GM18517 (cell line): ENCODE data around the gene ALKBH4.
"Not testable (repeated sequence)": the region's sequence is repeated elsewhere in the genome, so short reads cannot be mapped to it uniquely, and the experiment has no call there.

Experiments used
- ATAC-seq: cut with Tn5 transposase; IDR thresholded peaks from one replicate; pipeline ENCODE4 v1.9.1; 2021; ENCODE audit warnings: mild to moderate bottlenecking, moderate library complexity; ENCODE audit not compliant: unreplicated experiment

The ALKBH4 gene

DNA sequence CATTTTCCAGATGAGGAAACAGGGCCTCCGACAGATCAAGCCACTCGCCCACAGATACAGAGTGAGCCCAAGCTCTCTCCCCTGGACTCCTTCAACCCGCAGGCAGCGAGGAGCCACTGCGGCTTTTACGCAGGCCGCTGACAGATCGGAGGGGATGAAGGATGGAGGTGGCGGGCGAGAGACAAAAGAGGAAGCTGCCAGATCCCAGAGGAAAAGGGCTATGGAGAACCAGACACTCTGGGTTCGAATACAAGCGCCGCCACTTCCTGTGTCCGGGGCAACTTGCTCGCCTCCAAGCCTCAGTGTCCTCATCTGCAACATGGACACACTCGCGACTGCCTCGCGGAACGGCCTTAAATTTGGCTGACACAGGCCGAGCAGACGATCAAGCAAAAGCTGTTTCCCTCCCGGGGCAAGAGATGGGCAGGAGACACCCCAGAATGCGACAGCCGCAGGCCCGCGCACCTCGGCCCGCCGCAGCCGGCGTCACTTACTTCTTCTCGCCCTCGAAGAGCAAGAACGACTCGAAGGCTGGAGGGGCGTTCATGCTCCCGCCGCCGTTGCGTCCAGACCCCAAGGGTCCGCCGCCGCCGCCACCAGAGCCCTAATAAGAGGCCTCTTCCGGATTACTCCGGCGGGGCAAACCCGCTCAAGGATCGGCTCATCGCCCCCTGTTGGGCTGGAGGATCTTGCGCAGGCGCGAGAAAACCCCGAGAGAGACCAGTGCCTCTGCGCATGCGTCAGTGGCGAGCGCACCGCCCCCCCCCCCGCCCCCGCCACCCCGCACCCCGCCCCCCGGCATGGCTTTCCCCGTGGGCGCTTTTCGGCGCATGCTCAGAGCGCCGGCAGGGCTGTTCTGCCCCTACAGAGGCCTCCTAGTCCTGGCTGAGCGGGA is 13.9 kb upstream of the ALKBH4 start, which contains the start of gene POLR2J:
Gene POLR2J (minus strand): TSS at position 609 of the 895 bp plus-strand sequence. CDS start 62 bp downstream, at position 547.
- peak; percentile 63 for ATAC-seq

DNA sequence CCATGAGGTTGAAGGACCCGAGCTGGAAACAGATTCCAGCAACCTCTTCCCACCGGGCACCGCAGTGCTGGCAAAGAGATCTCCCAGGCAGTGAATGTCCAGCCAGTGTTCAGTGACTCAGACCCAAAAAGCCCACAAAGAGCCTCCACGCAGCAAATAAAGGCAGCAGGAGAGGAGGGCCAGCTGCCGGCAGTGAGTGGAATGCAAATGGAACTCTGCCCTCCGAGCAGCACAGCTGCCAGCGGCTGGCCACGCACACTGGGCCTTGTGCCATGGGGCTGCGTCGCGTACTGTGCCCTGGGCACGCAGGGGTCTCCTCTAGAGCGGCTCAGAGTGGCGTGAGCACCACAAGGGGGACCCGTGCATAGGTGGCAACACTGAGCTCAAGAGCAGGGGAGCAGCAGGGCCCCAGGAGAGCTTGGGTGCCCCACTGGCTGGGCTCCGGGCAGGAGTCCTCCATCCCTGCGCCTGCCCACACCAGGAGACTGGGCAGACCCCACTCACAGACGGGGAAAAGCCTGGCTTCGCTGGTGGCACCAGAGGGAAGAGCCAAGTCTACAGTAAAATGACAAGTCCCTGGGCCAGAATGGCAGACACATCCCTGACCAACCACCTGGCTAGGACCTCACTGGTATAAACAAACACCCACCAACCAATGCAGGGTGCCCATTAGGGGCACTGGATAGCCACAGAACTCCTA is 10.2 kb upstream of the ALKBH4 start:
- not testable (repeated sequence) for ATAC-seq

DNA sequence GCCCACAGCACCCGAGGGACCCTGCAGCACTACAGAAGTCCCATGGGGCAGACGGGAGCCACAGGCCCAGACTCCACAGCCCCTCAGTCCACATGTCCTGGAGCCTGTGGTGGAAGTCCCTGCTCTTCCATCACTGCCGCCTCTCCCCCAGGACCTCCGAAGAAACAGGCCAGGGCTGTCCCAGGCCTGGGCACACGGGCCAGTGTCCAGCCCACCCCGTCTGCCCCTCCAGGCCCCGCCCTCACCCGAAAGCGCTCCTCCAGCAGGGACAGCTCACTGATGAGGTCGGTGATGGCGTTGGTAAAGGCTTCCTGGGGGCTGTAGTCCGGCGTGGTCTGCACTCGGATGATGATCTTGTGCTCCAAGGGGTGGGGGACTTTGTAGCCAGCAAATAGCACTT is 9.5 kb upstream of the ALKBH4 start:
- not testable (repeated sequence) for ATAC-seq

GRCh38 chr7:102473271-102473991 is 8.8 kb upstream of the ALKBH4 start:
- no peak for ATAC-seq

GRCh38 chr7:102472126-102473041 is 7.7 kb upstream of the ALKBH4 start:
- no peak for ATAC-seq

- ATAC-seq, result no peak
These were observed 7.1 kb upstream of the ALKBH4 start for GRCh38 chr7:102471791-102472125.

DNA sequence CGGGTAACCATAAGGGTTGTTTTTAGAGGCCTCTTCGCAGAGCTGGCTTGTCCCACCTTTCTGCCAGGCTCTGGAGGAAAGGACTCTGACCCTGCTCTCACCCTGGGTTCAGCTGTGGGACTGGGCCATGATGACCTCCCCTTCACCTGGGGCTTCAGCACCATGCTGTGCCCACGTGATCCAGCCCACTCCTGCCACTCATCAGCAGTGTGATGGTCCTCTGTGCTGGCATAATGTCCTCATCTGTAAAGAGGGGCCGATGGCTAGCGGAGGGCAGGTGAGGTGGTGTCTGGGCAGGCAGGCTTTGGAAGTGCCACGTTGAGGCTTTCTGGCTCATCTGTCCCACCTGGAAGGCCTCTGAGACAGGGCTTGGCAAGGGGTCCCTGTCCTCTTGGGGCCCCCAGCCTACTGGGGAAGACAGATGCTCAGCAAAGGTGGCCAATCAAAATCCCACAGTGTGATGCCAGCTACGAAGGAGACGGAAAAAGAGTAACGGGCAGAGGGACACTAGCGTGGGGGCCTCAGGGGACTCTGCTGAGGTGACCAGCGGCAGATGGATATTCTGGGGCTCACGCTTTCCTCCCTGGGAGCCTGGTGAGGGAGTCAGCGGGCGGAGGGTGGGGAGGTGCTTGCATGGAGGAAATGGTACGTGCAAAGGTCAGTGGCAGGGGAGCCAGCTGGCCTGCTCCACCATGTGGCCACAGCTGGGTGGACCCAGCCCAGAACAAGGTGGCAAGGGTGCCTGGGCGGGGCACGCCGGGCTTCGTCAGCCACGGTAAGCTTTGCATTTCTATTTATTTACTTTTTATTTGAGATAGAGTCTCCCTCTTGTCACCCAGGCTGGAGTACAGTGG is 5.5 kb upstream of the ALKBH4 start:
- ATAC-seq, result no peak

GRCh38 chr7:102469351-102469971 is 4.8 kb upstream of the ALKBH4 start:
- ATAC-seq, result no peak

DNA sequence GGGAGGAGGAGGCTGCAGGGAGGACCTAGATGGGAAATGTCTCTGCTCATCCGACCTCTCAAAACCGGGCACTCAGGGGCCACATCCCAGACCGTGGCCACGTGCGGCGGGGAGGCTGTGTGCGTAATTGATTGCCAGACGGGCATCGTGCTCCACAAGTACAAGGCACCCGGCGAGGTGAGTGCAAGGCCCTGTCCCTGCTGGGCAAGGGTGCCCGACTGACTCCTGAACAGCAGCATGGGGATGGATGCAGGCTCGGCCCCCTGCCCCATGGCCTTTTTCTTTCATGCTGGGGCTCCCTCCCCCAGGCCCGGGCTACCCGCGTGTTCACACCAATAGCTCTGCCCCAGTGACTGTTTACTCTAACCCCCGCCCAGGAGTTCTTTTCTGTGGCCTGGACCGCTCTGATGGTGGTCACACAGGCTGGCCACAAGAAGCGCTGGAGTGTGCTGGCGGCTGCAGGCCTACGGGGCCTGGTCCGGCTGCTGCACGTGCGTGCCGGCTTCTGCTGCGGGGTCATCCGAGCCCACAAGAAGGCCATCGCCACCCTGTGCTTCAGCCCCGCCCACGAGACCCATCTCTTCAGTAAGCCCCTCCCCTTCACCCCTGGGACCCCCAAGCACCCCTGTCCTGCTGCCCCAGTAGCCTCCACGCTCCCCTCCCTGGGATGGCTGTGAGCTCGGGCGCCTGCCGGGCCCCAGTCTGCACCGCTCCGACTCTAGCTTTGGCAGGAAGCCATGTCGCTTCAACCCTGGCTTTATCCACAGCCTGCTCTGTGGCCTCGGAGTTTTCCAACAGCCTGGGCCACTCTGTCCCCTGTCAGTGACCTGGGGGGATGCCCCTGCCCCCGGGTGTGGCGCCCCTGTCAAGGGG is 4.1 kb upstream of the ALKBH4 start:
- no peak for ATAC-seq

DNA sequence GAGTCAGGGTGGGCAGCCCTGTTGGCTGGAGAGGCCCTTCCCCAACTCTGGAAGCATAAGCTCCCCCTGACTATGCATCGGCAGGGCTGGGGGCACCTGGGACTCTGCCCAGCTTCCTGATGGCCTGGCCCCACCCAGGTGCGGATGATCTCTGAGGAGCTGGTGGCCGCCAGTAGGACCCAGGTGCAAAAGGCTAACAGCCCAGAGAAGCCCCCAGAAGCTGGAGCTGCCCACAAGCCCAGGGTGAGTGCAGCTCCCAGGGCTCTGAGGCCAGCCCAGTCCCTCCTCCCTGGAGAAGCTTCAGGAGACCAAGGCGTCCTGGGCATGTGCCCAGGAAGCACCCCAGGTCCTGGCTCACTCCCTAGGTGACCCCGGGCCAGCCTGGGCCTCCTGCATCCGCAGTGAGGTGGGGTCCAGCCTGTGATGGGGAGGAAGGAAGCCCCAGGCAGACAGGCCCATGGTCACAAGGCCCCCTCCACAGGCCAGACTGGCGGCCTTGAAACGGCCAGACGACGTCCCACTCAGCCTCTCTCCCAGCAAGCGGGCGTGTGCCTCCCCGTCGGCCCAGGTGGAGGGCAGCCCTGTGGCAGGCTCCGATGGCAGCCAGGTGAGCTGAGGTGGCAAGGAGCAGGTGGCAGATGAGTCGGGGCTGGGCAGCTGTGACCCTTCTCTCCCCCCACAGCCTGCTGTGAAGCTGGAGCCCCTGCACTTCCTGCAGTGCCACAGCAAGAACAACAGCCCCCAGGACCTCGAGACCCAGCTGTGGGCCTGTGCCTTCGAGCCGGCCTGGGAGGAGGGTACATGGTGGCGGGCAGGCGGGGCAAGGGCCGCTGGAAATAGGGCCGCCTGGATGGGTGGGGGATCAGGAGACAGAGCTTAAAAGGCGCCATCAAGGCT is 3.2 kb upstream of the ALKBH4 start:
- ATAC-seq, result no peak

DNA sequence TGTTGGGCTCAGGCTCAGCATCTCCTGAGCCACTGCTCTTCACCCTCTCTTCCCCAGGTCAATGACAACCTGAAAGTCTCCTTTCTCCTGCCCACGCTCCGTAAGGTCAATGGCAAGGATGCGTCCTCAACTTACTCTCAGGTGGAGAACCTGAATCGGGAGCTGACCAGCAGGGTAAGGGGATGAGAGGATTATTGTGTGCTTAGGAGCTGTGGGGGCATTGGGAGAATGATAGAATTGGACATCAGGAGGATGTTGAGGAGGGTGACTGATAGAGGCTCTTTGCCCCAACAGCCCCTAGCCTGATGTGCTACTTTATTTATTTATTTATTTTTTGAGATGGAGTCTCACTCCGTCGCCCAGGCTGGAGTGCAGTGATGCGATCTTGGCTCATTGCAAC is 1.4 kb upstream of the ALKBH4 start:
- no peak for ATAC-seq

GRCh38 chr7:102463841-102464576 is 654 bp downstream of the ALKBH4 start:
- no peak for ATAC-seq

DNA sequence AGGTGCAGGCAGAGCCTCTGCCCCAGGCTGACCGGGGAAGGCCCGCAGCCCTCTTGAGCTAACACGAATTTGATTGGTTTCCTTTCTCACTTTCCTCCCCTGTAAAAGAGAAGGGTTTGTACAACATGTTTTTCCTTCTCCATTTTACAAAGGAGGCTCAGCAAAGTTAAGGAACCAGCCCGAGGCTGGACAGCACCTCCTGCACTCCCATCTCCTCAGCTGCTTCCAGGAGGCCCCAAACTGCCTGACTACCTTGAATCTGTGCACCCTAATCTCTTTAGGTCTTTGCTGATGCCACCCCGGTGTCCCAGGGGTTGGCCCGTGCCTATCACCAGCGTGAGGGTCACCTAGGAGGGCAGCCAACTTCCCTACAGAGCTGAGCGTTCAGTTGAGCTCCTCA is 4.2 kb downstream of the ALKBH4 start:
- ATAC-seq, result no peak

GRCh38 chr7:102459221-102459844 is 5.3 kb downstream of the ALKBH4 start:
- ATAC-seq, result no peak

DNA sequence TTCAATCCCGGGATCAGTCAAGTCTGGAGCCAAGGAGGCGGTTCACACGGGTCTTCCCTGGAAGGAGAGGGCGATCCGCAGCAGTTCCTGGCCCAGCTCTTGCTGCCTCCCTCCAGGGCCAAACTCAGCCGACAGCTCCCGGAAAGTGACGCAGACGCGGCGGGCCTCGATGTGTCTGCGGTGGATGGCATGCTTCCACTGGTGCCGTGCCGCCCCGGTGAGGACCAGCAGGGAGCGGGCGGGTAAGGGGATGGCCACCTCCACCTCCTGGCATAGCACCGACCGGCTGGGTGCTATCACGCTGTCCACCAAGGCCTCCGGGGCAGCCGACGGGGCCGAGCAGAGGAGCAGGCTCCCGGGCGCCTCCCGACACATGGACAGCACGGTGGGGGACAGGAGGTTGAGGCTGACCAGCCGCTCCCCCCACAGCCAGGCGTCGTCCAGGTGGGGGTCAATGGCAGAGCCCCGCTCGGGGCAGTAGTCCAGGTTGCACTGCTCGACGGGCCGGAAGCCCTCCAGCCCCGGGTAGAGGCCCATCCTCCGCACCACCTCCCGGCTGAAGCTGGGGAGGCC is 7.2 kb downstream of the ALKBH4 start:
- no peak for ATAC-seq

DNA sequence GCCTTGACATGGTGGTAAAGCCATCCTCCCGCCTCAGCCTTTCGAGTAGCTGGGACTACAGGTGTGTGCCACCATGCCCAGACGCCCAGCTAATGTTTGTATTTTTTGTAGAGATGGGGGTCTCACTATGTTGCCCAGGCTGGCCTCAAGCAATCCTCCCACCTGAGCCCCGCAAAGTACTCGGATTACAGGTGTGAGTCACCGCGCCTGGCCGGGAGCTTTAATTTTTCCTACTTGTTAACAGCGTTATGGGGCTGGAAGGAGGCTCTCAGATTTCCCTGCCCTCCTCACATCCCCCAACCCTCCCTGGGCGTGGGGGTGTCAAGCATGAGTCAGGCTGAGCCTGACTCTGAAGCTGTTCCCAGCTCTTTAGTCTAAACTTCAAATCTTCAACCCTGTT is 8.3 kb downstream of the ALKBH4 start:
- ATAC-seq, result no peak
